GM12878 (cell line): Measurements from ENCODE around the gene MCRIP2. TPM values are rescaled to one million over a fixed set of nuclear protein-coding genes. Genes with fewer than 3 reads are reported as not detected.

Experiments
- ATAC-seq: fragments of 200-7000 bp; cut with Tn5 transposase; 3 replicates; pipeline ENCODE4 v1.9.1; 2020; ENCODE audit warnings: mild to moderate bottlenecking, moderate library complexity
- BruUV-seq: library from RNA; stranded (reverse); fragments of 400-500 nt; replicated peaks from 2 replicates; lab custom pipeline; 2021; lab: Mats Ljungman, UMichigan
- CTCF ChIA-PET: fragments of 300-600 bp; sonication (Branson Sonifier 250); formaldehyde crosslinking; extraction: SDS; loops from one replicate; lab custom pipeline; 2021; ENCODE audit warnings: inconsistent platforms; lab: Yijun Ruan, JAX
- POLR2A ChIA-PET: fragments of 350-600 bp; formaldehyde crosslinking; extraction: SDS; loops from one replicate; lab custom pipeline; 2021; ENCODE audit warnings: inconsistent platforms; lab: Charles Lee
- RAD21 ChIA-PET: fragments of 300-600 bp; sonication (Branson Sonifier 250); formaldehyde crosslinking; loops from one replicate; lab custom pipeline; 2023; ENCODE audit warnings: antibody characterized with exemption; ENCODE audit not compliant: unreplicated experiment; lab: Charles Lee
- SMC1A ChIA-PET: fragments of 300-600 bp; sonication (Branson Sonifier 250); formaldehyde crosslinking; loops from one replicate; lab custom pipeline; 2023; ENCODE audit not compliant: unreplicated experiment, uncharacterized antibody; lab: Charles Lee
- DNase-seq: peaks from one replicate; pipeline ENCODE4 v3.0.0-alpha.2; 2011; ENCODE audit warnings: low read depth, low spot score
- FAIRE-seq: peaks from 3 replicates; lab custom pipeline; 2011; peaks lifted over from hg19 to GRCh38; lab: Jason Lieb, UNC
- H2AFZ ChIP-seq: 2 replicates; pipeline ENCODE4 v1.6.0; 2011; ENCODE audit warnings: low read depth, low read length, control low read depth; ENCODE audit not compliant: control insufficient read depth
- H3K27ac ChIP-seq: 2 replicates; pipeline ENCODE4 v1.5.1; 2011; ENCODE audit warnings: control low read depth; ENCODE audit not compliant: control insufficient read depth, insufficient read depth
- H3K27me3 ChIP-seq, 2 experiments: replicated peaks in 1 of 2; 2 replicates each; pipeline versions ENCODE4 v1.6.0 to v1.6.1; 2011; ENCODE audit warnings: low read length in 1 of 2; ENCODE audit not compliant: control insufficient read depth in 2 of 2, insufficient read depth in 2 of 2
- H3K36me3 ChIP-seq, 2 experiments: 2 replicates each; pipeline ENCODE4 v1.5.1; 2011; ENCODE audit warnings: low read length in 1 of 2; ENCODE audit not compliant: control insufficient read depth in 2 of 2, insufficient read depth in 2 of 2
- H3K4me1 ChIP-seq: 2 replicates; pipeline ENCODE4 v1.6.1; 2011; ENCODE audit warnings: mild to moderate bottlenecking, low read length, moderate library complexity, mixed read lengths; ENCODE audit not compliant: control insufficient read depth, insufficient read depth
- H3K4me2 ChIP-seq: 2 replicates; pipeline ENCODE4 v1.6.0; 2011; ENCODE audit warnings: control low read depth; ENCODE audit not compliant: control insufficient read depth, insufficient read depth
- H3K4me3 ChIP-seq: fragments of 200-600 bp; sonication (generic); 2 replicates; pipeline ENCODE4 v1.5.1; 2016
- H3K79me2 ChIP-seq: 2 replicates; pipeline ENCODE4 v1.6.0; 2011; ENCODE audit warnings: low read length; ENCODE audit not compliant: control insufficient read depth, insufficient read depth
- H3K9ac ChIP-seq: 2 replicates; pipeline ENCODE4 v1.8.0; 2011; ENCODE audit warnings: low read length, control low read depth, mixed read lengths; ENCODE audit not compliant: control insufficient read depth, insufficient read depth
- H3K9me3 ChIP-seq: replicated peaks from 3 replicates; pipeline ENCODE4 v1.5.1; 2011; ENCODE audit warnings: mild to moderate bottlenecking, low read length; ENCODE audit not compliant: control insufficient read depth, insufficient read depth
- H4K20me1 ChIP-seq: 2 replicates; pipeline ENCODE4 v1.6.0; 2011; ENCODE audit not compliant: control insufficient read depth, insufficient read depth
- MTA2 ChIP-seq: fragments of 450-650 bp; IDR thresholded peaks from 2 replicates; pipeline ENCODE4 v1.6.1; 2016; ENCODE audit warnings: low read depth, mild to moderate bottlenecking, moderate library complexity
- NR2C1 ChIP-seq: fragments of 450-650 bp; IDR thresholded peaks from 2 replicates; pipeline ENCODE4 v1.6.1; 2017; ENCODE audit warnings: antibody characterized with exemption, mild to moderate bottlenecking, moderate library complexity
- POLR2A ChIP-seq: IDR thresholded peaks from 2 replicates; pipeline ENCODE4 v1.6.1; 2011; ENCODE audit warnings: low read depth, mild to moderate bottlenecking, low read length
- RUNX3 ChIP-seq: IDR thresholded peaks from 2 replicates; pipeline ENCODE4 v1.6.1; 2012; ENCODE audit warnings: low read length, inconsistent platforms
- SUZ12 ChIP-seq: fragments of 200-600 bp; sonication (generic); IDR thresholded peaks from one replicate; pipeline ENCODE4 v1.6.1; 2018; ENCODE audit warnings: antibody characterized with exemption, mild to moderate bottlenecking; ENCODE audit not compliant: unreplicated experiment
- WGBS: methylation state at CpG from one replicate; pipeline ENCODE4 v1.1.6; 2016; ENCODE audit warnings: low lambda C conversion rate; ENCODE audit not compliant: insufficient replicate concordance, insufficient coverage; ENCODE audit errors: missing lambda C conversion rate; 5-methylcytosine and 5-hydroxymethylcytosine counted together
- in situ Hi-C: fragments of 300-500 bp; cut with MboI; formaldehyde crosslinking; loops from 9 replicates; pipeline ENCODE4 v1.14.3; 2018; ENCODE audit warnings: mixed read lengths
- intact Hi-C: fragments of 100-400 bp; cut with micrococcal nuclease; formaldehyde crosslinking; loops from one replicate; pipeline ENCODE4 v1.14.2; 2022; ENCODE audit not compliant: unreplicated experiment
- polyA plus RNA-seq, 11 experiments: library from polyadenylated mRNA; depleted of rRNA in 4 of 11; unstranded in 6 of 11; stranded (reverse) in 5 of 11; fragments of >200 nt; fragmentation: Nextera tagmentation in 4 of 11; fragmentation: Illumina TruSeq in 1 of 11; extraction: Ambion mirVana in 4 of 11; extraction: Trizol in 1 of 11; gene quantifications; 1 replicate in 1 of 11; 2 replicates in 10 of 11; pipeline versions ENCODE4 v1.2.1 to v1.2.3, GENCODE V29; 2011 to 2016; ENCODE audit warnings: inconsistent platforms in 2 of 11, missing spikeins in 2 of 11, low read depth in 1 of 11
- total RNA-seq, 4 experiments: library from RNA; depleted of rRNA in 3 of 4; stranded (reverse); fragments of >200 nt in 3 of 4; fragmentation: Illumina TruSeq in 1 of 4; extraction: Trizol in 1 of 4; gene quantifications; 2 replicates each; pipeline versions ENCODE4 v1.2.1 to v1.2.3, GENCODE V29; 2013 to 2021
- TF ChIP-seq, protein P1 (sequence below): fragments of 450-650 bp; IDR thresholded peaks from 2 replicates; pipeline ENCODE4 v1.6.1; 2017; ENCODE audit warnings: low read depth, mild to moderate bottlenecking, moderate library complexity
- TF ChIP-seq, protein P2 (sequence below): fragments of 450-650 bp; IDR thresholded peaks from 2 replicates; pipeline ENCODE4 v1.6.1; 2017; ENCODE audit warnings: mild to moderate bottlenecking, low read depth, inconsistent platforms; ENCODE audit not compliant: poor library complexity, severe bottlenecking

MCRIP2 gene
- total and polyA plus RNA-seq, 10 of the 15 experiments (the other 5 are each of a cell fraction or from before 2014, with no cell fraction given) = 0.19 to 93.1 (median 57.9) TPM

DNA sequence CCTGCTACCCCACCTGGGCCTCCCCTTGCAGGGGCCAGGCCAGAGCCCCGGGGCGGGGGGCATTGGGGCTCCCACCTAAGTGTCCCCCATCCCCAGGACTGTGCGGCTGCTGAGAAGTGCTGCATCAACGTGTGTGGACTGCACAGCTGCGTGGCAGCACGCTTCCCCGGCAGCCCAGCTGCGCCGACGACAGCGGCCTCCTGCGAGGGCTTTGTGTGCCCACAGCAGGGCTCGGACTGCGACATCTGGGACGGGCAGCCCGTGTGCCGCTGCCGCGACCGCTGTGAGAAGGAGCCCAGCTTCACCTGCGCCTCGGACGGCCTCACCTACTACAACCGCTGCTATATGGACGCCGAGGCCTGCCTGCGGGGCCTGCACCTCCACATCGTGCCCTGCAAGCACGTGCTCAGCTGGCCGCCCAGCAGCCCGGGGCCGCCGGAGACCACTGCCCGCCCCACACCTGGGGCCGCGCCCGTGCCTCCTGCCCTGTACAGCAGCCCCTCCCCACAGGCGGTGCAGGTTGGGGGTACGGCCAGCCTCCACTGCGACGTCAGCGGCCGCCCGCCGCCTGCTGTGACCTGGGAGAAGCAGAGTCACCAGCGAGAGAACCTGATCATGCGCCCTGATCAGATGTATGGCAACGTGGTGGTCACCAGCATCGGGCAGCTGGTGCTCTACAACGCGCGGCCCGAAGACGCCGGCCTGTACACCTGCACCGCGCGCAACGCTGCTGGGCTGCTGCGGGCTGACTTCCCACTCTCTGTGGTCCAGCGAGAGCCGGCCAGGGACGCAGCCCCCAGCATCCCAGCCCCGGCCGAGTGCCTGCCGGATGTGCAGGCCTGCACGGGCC, 8.9 kb upstream of the MCRIP2 start:
- Histone ChIP-seq H3K9me3 (no peaks in the 10 kb centered on the region), H3K4me3 (no peak overlapping the region), H3K27me3 (no peaks in the 10 kb centered on the region), H3K9ac (no peak overlapping the region), H3K36me3 (peaks cover 0 to 4% of the 10 kb centered on the region in 2 experiments; a peak in 3 of 4 replicates), H3K27ac (no peak overlapping the region), H3K79me2 (peaks cover 14% of the 10 kb centered on the region), H4K20me1 (no peaks in the 10 kb centered on the region), H3K4me2 (no peak overlapping the region), H2AFZ (no peak overlapping the region), H3K4me1 (peaks cover 4% of the 10 kb centered on the region)
- POLR2A ChIA-PET = no interaction called here
- SMC1A ChIA-PET = no interaction called here
- no peak for DNase-seq
- ATAC-seq = no peak
- WGBS = 99% methylated on average over 42 of the region's 67 CpGs
- in situ Hi-C loops (no loop called here), intact Hi-C loops (no loop called here)
- RAD21 ChIA-PET = no interaction called here
- no peak for FAIRE-seq
- no TSS peak for BruUV-seq
- no peak for TF ChIP-seq MTA2
- no peak for TF ChIP-seq RUNX3
- TF ChIP-seq NR2C1 = no peak
- no peak for TF ChIP-seq SUZ12
- TF ChIP-seq, protein P1, sequence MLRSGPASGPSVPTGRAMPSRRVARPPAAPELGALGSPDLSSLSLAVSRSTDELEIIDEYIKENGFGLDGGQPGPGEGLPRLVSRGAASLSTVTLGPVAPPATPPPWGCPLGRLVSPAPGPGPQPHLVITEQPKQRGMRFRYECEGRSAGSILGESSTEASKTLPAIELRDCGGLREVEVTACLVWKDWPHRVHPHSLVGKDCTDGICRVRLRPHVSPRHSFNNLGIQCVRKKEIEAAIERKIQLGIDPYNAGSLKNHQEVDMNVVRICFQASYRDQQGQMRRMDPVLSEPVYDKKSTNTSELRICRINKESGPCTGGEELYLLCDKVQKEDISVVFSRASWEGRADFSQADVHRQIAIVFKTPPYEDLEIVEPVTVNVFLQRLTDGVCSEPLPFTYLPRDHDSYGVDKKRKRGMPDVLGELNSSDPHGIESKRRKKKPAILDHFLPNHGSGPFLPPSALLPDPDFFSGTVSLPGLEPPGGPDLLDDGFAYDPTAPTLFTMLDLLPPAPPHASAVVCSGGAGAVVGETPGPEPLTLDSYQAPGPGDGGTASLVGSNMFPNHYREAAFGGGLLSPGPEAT = no peak
- peak; percentile 37 for TF ChIP-seq POLR2A
- TF ChIP-seq, protein P2, sequence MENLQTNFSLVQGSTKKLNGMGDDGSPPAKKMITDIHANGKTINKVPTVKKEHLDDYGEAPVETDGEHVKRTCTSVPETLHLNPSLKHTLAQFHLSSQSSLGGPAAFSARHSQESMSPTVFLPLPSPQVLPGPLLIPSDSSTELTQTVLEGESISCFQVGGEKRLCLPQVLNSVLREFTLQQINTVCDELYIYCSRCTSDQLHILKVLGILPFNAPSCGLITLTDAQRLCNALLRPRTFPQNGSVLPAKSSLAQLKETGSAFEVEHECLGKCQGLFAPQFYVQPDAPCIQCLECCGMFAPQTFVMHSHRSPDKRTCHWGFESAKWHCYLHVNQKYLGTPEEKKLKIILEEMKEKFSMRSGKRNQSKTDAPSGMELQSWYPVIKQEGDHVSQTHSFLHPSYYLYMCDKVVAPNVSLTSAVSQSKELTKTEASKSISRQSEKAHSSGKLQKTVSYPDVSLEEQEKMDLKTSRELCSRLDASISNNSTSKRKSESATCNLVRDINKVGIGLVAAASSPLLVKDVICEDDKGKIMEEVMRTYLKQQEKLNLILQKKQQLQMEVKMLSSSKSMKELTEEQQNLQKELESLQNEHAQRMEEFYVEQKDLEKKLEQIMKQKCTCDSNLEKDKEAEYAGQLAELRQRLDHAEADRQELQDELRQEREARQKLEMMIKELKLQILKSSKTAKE = no peak
- CTCF ChIA-PET = no interaction called here
